HG03064 (cell line): Measurements from ENCODE around the gene HOMER1.

ENCODE experiments used
- ATAC-seq: cut with Tn5 transposase; IDR thresholded peaks from one replicate; pipeline ENCODE4 v1.9.1; 2021; ENCODE audit warnings: low read depth; ENCODE audit not compliant: unreplicated experiment

HOMER1 gene

GRCh38 chr5:79333852-79334557, 179.9 kb downstream of the HOMER1 start:
- no peak for ATAC-seq

GRCh38 chr5:79330071-79330470, 183.9 kb downstream of the HOMER1 start:
- no peak for ATAC-seq

GRCh38 chr5:79329453-79329852, 184.5 kb downstream of the HOMER1 start:
- ATAC-seq, result no peak
